ENCODE measurements around the gene KRTAP2-2. TPM values are rescaled to one million over a fixed set of nuclear protein-coding genes. Genes with fewer than 3 reads are reported as not detected.
"Not testable (repeated sequence)": the region's sequence is repeated elsewhere in the genome, so short reads cannot be mapped to it uniquely, and the experiment has no call there.

KRTAP2-2 gene
- total and polyA plus RNA-seq, 4 donors = not detected

DNA sequence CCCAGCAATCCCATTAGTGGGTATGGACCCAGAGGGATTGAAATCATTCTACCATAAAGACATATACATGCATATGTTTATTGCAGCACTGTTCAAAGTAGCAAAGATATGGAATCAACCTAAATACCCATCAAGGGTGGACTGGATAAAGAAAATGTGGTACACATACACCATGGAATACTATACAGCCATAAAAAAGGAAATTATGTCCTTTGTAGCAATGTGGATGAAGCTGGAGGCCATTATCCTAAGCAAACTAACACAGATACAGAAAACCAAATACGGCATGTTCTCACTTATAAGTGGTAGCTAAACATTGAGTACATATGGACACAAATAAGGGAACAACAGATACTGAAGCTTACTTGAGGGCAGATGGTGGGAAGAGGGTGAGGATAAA is 2.5 kb upstream of the KRTAP2-2 start:
- H3K9ac ChIP-seq (ENCODE audit: insufficient read depth in 1 of 2, low read length in 2 of 2) = no peak overlapping the region
- H3K4me1 ChIP-seq (ENCODE audit: control insufficient read depth in 5 of 5, insufficient read depth in 5 of 5, low read length in 5 of 5) = no peaks in the 10 kb centered on the region
- DNase-seq (no peak), ATAC-seq (ENCODE audit: insufficient read depth, low FRiP score) (no peak)
- 94 to 97% methylated on average over 1 of the region's 1 CpG for WGBS, 2 donors
- H3K9me3 ChIP-seq (ENCODE audit: control insufficient read depth in 4 of 4, insufficient read depth in 3 of 4, low read length in 3 of 4) = peaks cover 0 to 3% (median 0%) of the 10 kb centered on the region in 4 donors
- H3K36me3 ChIP-seq (ENCODE audit: control insufficient read depth in 4 of 4, insufficient read depth in 4 of 4, low read length in 4 of 4) = no peaks in the 10 kb centered on the region
- no peak overlapping the region for H3K4me3 ChIP-seq
- peaks cover 0 to 8% (median 5%) of the 10 kb centered on the region in 3 donors for H3K27me3 ChIP-seq (ENCODE audit: control insufficient read depth in 3 of 3, insufficient read depth in 3 of 3, low read length in 2 of 3)
- H3K27ac ChIP-seq (ENCODE audit: low read depth in 1 of 2, low read length in 1 of 2) = no peak overlapping the region
- TF ChIP-seq, protein P1, sequence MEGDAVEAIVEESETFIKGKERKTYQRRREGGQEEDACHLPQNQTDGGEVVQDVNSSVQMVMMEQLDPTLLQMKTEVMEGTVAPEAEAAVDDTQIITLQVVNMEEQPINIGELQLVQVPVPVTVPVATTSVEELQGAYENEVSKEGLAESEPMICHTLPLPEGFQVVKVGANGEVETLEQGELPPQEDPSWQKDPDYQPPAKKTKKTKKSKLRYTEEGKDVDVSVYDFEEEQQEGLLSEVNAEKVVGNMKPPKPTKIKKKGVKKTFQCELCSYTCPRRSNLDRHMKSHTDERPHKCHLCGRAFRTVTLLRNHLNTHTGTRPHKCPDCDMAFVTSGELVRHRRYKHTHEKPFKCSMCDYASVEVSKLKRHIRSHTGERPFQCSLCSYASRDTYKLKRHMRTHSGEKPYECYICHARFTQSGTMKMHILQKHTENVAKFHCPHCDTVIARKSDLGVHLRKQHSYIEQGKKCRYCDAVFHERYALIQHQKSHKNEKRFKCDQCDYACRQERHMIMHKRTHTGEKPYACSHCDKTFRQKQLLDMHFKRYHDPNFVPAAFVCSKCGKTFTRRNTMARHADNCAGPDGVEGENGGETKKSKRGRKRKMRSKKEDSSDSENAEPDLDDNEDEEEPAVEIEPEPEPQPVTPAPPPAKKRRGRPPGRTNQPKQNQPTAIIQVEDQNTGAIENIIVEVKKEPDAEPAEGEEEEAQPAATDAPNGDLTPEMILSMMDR (IDR thresholded peaks at IDR 0.05; ENCODE audit: control extremely low read depth, extremely low read depth) = no peak

DNA sequence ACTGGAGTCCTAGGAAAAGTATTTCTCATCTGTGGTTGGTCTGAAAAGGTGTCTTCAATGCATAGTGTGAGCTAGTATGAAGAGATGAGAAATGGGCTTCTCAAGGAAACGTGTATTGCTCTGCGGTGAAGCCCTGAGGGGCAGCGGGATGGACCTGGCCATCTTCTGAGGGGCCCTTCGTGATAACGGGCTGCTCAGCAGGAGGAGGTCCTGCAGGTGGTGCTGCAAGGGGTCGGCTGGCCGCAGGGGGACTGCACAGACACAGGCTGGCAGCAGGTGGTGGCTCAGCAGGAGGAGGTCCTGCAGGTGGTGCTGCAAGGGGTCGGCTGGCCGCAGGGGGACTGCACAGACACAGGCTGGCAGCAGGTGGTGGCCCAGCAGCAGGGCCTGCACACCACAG is 474 bp downstream of the KRTAP2-2 start:
- H3K4me1 ChIP-seq (ENCODE audit: control insufficient read depth in 5 of 5, insufficient read depth in 5 of 5, low read length in 5 of 5); H3K36me3 ChIP-seq (ENCODE audit: control insufficient read depth in 4 of 4, insufficient read depth in 4 of 4, low read length in 4 of 4); H3K9me3 ChIP-seq (ENCODE audit: control insufficient read depth in 4 of 4, insufficient read depth in 3 of 4, low read length in 3 of 4); H3K4me3 ChIP-seq; H3K27me3 ChIP-seq (ENCODE audit: control insufficient read depth in 3 of 3, insufficient read depth in 3 of 3, low read length in 2 of 3); DNase-seq; H3K9ac ChIP-seq (ENCODE audit: insufficient read depth in 1 of 2, low read length in 2 of 2); ATAC-seq (ENCODE audit: insufficient read depth, low FRiP score); H3K27ac ChIP-seq (ENCODE audit: low read depth in 1 of 2, low read length in 1 of 2): not testable (repeated sequence)
- WGBS, 2 donors = 72 to 80% methylated on average over 7 to 9 of the region's 9 CpGs

DNA sequence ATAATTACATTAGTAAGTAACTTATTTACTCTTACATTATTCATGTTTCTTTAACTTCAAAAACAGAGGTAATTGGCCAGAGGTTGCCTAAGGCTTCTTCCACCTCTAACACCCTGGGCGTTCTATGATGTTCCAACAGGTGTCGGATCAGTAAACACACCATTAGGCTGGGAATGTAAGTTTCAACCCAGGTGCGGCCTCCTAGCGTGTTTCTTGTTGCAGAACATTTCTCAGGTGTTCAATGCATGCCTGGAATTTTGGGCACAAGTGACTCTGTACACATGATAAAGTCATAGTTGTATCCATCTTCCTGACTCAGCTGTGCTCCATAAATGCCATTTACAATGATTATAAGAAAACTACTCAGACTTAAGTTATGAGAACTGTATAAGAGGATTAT is 1.0 kb downstream of the KRTAP2-2 start:
- Histone ChIP-seq H3K9ac (ENCODE audit: insufficient read depth in 1 of 2, low read length in 2 of 2) (no peak overlapping the region), H3K27ac (ENCODE audit: low read depth in 1 of 2, low read length in 1 of 2) (no peak overlapping the region), H3K36me3 (ENCODE audit: control insufficient read depth in 4 of 4, insufficient read depth in 4 of 4, low read length in 4 of 4) (no peaks in the 10 kb centered on the region), H3K4me3 (no peak overlapping the region), H3K27me3 (ENCODE audit: control insufficient read depth in 3 of 3, insufficient read depth in 3 of 3, low read length in 2 of 3) (peaks cover 0 to 2% (median 2%) of the 10 kb centered on the region in 3 donors), H3K9me3 (ENCODE audit: control insufficient read depth in 4 of 4, insufficient read depth in 3 of 4, low read length in 3 of 4) (peaks cover 0 to 3% (median 0%) of the 10 kb centered on the region in 4 donors), H3K4me1 (ENCODE audit: control insufficient read depth in 5 of 5, insufficient read depth in 5 of 5, low read length in 5 of 5) (no peaks in the 10 kb centered on the region)
- ATAC-seq (ENCODE audit: insufficient read depth, low FRiP score) (no peak), DNase-seq (no peak)
- TF ChIP-seq, protein P1 (IDR thresholded peaks at IDR 0.05; ENCODE audit: control extremely low read depth, extremely low read depth) = no peak
- 85 to 95% methylated on average over 4 of the region's 4 CpGs for WGBS, 2 donors

DNA sequence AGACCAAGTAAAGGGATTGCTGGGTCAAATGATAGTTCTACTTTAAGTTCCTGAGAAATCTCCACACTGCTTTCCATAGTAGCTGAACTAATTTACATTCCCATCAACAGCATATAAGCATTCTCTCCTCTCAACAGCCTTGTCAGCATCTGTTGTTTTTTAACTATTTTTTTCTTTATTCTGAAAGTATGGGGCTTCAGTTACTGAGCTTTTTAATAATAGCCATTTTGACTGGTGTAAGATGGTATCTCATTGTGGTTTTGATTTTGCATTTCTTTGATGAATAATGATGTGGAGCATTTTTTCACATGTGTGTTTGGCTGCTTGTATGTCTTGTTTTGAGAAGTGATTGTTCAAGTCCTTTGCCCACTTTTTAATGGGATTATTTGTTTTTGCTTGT is 2.5 kb downstream of the KRTAP2-2 start:
- H3K27me3 ChIP-seq (ENCODE audit: control insufficient read depth in 3 of 3, insufficient read depth in 3 of 3, low read length in 2 of 3) = peaks cover 0 to 9% (median 7%) of the 10 kb centered on the region in 3 donors
- ATAC-seq (ENCODE audit: insufficient read depth, low FRiP score) = no peak

More for the DNA sequence above, 2.5 kb downstream of the KRTAP2-2 start:
- no peaks in the 10 kb centered on the region for H3K36me3 ChIP-seq (ENCODE audit: control insufficient read depth in 4 of 4, insufficient read depth in 4 of 4, low read length in 4 of 4)
- peaks cover 0 to 3% (median 0%) of the 10 kb centered on the region in 4 donors for H3K9me3 ChIP-seq (ENCODE audit: control insufficient read depth in 4 of 4, insufficient read depth in 3 of 4, low read length in 3 of 4)
- TF ChIP-seq, protein P1 (IDR thresholded peaks at IDR 0.05; ENCODE audit: control extremely low read depth, extremely low read depth) = no peak
- no peak overlapping the region for H3K4me3 ChIP-seq
- no peaks in the 10 kb centered on the region for H3K4me1 ChIP-seq (ENCODE audit: control insufficient read depth in 5 of 5, insufficient read depth in 5 of 5, low read length in 5 of 5)
- H3K27ac ChIP-seq (ENCODE audit: low read depth in 1 of 2, low read length in 1 of 2) = no peak overlapping the region
- no peak for DNase-seq
- no peak overlapping the region for H3K9ac ChIP-seq (ENCODE audit: insufficient read depth in 1 of 2, low read length in 2 of 2)

Data from lung (tissue), 12 donors.